ENCODE results near the gene FFAR2.
A peak's percentile ranks its signal among the peaks of the same experiment; 100 is the strongest.

Gene FFAR2

GRCh38 chr19:35486268-35486708 is 38.2 kb downstream of the FFAR2 start:
- Histone ChIP-seq H3K9ac (ENCODE audit: low read depth, low read length, poor library complexity) (no peak overlapping the region), H3K27me3 (ENCODE audit: control insufficient read depth in 3 of 3, insufficient read depth in 3 of 3, low read depth in 1 of 3, low read length in 3 of 3) (peaks cover 0 to 32% (median 0%) of the 10 kb centered on the region in 3 experiments), H3K4me3 (ENCODE audit: low read length in 2 of 2) (no peak overlapping the region), H2BK15ac (ENCODE audit: low read length) (no peak overlapping the region), H3K9me3 (replicated peaks in 1 of 2; ENCODE audit: control insufficient read depth in 2 of 2, insufficient read depth in 1 of 2, low read depth in 1 of 2, low read length in 2 of 2) (no peaks in the 10 kb centered on the region), H2AK5ac (ENCODE audit: low read depth, low read length) (no peak overlapping the region), H4K91ac (ENCODE audit: low read depth, low read length, poor library complexity) (no peak overlapping the region), H3K4me2 (ENCODE audit: insufficient read depth, low read length, poor library complexity, severe bottlenecking) (no peak overlapping the region), H2BK12ac (ENCODE audit: low read length) (no peak overlapping the region), H2BK5ac (ENCODE audit: low read length) (no peak overlapping the region), H3K4me1 (ENCODE audit: control insufficient read depth in 2 of 2, insufficient read depth in 1 of 2, low read depth in 1 of 2, low read length in 2 of 2) (no peaks in the 10 kb centered on the region), H2BK120ac (ENCODE audit: low read depth, low read length) (no peak overlapping the region), H2AFZ (ENCODE audit: low read length) (no peak overlapping the region), H4K8ac (ENCODE audit: low read depth, low read length) (no peak overlapping the region), H3K27ac (replicated peaks; ENCODE audit: low read length) (no peak overlapping the region), H3K4ac (ENCODE audit: low read length) (no peak overlapping the region), H3K18ac (ENCODE audit: low read length) (no peak overlapping the region), H3K14ac (ENCODE audit: low read length) (no peak overlapping the region), H3K36me3 (replicated peaks in 1 of 2; ENCODE audit: control insufficient read depth in 2 of 2, insufficient read depth in 2 of 2, low read length in 2 of 2) (no peaks in the 10 kb centered on the region), H3K79me1 (ENCODE audit: low read depth, low read length) (no peaks in the 10 kb centered on the region), H3K23ac (ENCODE audit: low read depth, low read length, poor library complexity) (no peak overlapping the region)
- WGBS, 2 donors (ENCODE audit: extremely low coverage in 2 of 2, insufficient read length in 2 of 2, insufficient replicate concordance in 1 of 2): no CpG with 5 or more reads among the region's 3 CpGs
- DNase-seq (ENCODE audit: low spot score): no peak

GRCh38 chr19:35487656-35488182 is 39.7 kb downstream of the FFAR2 start:
- H3K4ac ChIP-seq (ENCODE audit: low read length): no peak overlapping the region
- H3K27me3 ChIP-seq (ENCODE audit: control insufficient read depth in 3 of 3, insufficient read depth in 3 of 3, low read depth in 1 of 3, low read length in 3 of 3): peaks cover 0 to 45% (median 0%) of the 10 kb centered on the region in 3 experiments
- H3K9ac ChIP-seq (ENCODE audit: low read depth, low read length, poor library complexity): no peak overlapping the region
- H4K8ac ChIP-seq (ENCODE audit: low read depth, low read length): no peak overlapping the region
- no peak overlapping the region for H3K27ac ChIP-seq (replicated peaks; ENCODE audit: low read length)
- no peak overlapping the region for H2BK120ac ChIP-seq (ENCODE audit: low read depth, low read length)
- H2BK15ac ChIP-seq (ENCODE audit: low read length): no peak overlapping the region
- H2AK5ac ChIP-seq (ENCODE audit: low read depth, low read length): no peak overlapping the region
- no peak for DNase-seq (ENCODE audit: low spot score)
- no peaks in the 10 kb centered on the region for H3K4me1 ChIP-seq (ENCODE audit: control insufficient read depth in 2 of 2, insufficient read depth in 1 of 2, low read depth in 1 of 2, low read length in 2 of 2)
- no peaks in the 10 kb centered on the region for H3K36me3 ChIP-seq (replicated peaks in 1 of 2; ENCODE audit: control insufficient read depth in 2 of 2, insufficient read depth in 2 of 2, low read length in 2 of 2)
- H2AFZ ChIP-seq (ENCODE audit: low read length): no peak overlapping the region
- no peak overlapping the region for H3K4me2 ChIP-seq (ENCODE audit: insufficient read depth, low read length, poor library complexity, severe bottlenecking)
- no peaks in the 10 kb centered on the region for H3K9me3 ChIP-seq (replicated peaks in 1 of 2; ENCODE audit: control insufficient read depth in 2 of 2, insufficient read depth in 1 of 2, low read depth in 1 of 2, low read length in 2 of 2)
- H3K18ac ChIP-seq (ENCODE audit: low read length): peak overlapping the region; percentile 40
- no peak overlapping the region for H4K91ac ChIP-seq (ENCODE audit: low read depth, low read length, poor library complexity)
- WGBS, 2 donors (ENCODE audit: extremely low coverage in 2 of 2, insufficient read length in 2 of 2, insufficient replicate concordance in 1 of 2): no CpG with 5 or more reads among the region's 10 CpGs
- peak overlapping the region; percentile 56 for H3K23ac ChIP-seq (ENCODE audit: low read depth, low read length, poor library complexity)
- no peaks in the 10 kb centered on the region for H3K79me1 ChIP-seq (ENCODE audit: low read depth, low read length)
- no peak overlapping the region for H3K4me3 ChIP-seq (ENCODE audit: low read length in 2 of 2)
- no peak overlapping the region for H2BK12ac ChIP-seq (ENCODE audit: low read length)
- no peak overlapping the region for H2BK5ac ChIP-seq (ENCODE audit: low read length)
- no peak overlapping the region for H3K14ac ChIP-seq (ENCODE audit: low read length)

DNA sequence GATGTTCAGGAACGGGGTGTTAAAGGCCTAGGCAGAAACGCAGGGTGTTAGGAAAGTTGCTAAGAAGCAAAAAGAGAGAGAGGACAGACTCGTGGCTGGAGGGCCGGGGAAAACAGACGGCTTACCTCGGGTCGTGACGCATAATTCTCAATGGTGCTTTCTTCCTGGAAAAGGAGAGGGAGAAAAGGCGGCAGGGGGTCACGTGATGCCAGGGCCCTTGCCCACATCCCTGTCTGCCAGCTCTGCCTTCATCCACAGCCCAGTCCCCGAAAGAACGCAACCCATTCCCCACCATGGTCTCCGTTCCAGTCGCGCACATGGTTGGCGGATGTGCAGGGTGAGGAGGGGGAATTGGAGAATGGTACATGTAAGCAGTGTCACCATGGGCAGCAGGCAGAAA is 40.6 kb downstream of the FFAR2 start:
- no peak overlapping the region for H2BK12ac ChIP-seq (ENCODE audit: low read length)
- H3K23ac ChIP-seq (ENCODE audit: low read depth, low read length, poor library complexity): peak overlapping the region; percentile 49
- H3K9me3 ChIP-seq (replicated peaks in 1 of 2; ENCODE audit: control insufficient read depth in 2 of 2, insufficient read depth in 1 of 2, low read depth in 1 of 2, low read length in 2 of 2): no peaks in the 10 kb centered on the region
- H3K27me3 ChIP-seq (ENCODE audit: control insufficient read depth in 3 of 3, insufficient read depth in 3 of 3, low read depth in 1 of 3, low read length in 3 of 3): peaks cover 0 to 50% (median 0%) of the 10 kb centered on the region in 3 experiments
- no peak overlapping the region for H2AFZ ChIP-seq (ENCODE audit: low read length)
- no peak overlapping the region for H4K91ac ChIP-seq (ENCODE audit: low read depth, low read length, poor library complexity)
- no peak overlapping the region for H2BK15ac ChIP-seq (ENCODE audit: low read length)
- H2BK120ac ChIP-seq (ENCODE audit: low read depth, low read length): no peak overlapping the region
- no peak overlapping the region for H3K18ac ChIP-seq (ENCODE audit: low read length)
- H3K9ac ChIP-seq (ENCODE audit: low read depth, low read length, poor library complexity): peak overlapping the region; percentile 64
- H3K27ac ChIP-seq (replicated peaks; ENCODE audit: low read length): no peak overlapping the region
- no peak overlapping the region for H2AK5ac ChIP-seq (ENCODE audit: low read depth, low read length)
- peak overlapping the region; percentile 90 for H3K14ac ChIP-seq (ENCODE audit: low read length)
- no peak overlapping the region for H3K4me3 ChIP-seq (ENCODE audit: low read length in 2 of 2)
- H3K4ac ChIP-seq (ENCODE audit: low read length): no peak overlapping the region
- no peaks in the 10 kb centered on the region for H3K36me3 ChIP-seq (replicated peaks in 1 of 2; ENCODE audit: control insufficient read depth in 2 of 2, insufficient read depth in 2 of 2, low read length in 2 of 2)
- no peaks in the 10 kb centered on the region for H3K4me1 ChIP-seq (ENCODE audit: control insufficient read depth in 2 of 2, insufficient read depth in 1 of 2, low read depth in 1 of 2, low read length in 2 of 2)
- no peak overlapping the region for H4K8ac ChIP-seq (ENCODE audit: low read depth, low read length)
- H3K79me1 ChIP-seq (ENCODE audit: low read depth, low read length): no peaks in the 10 kb centered on the region
- no peak overlapping the region for H2BK5ac ChIP-seq (ENCODE audit: low read length)
- no peak for DNase-seq (ENCODE audit: low spot score)
- WGBS, 2 donors (ENCODE audit: extremely low coverage in 2 of 2, insufficient read length in 2 of 2, insufficient replicate concordance in 1 of 2): no CpG with 5 or more reads among the region's 16 CpGs
- H3K4me2 ChIP-seq (ENCODE audit: insufficient read depth, low read length, poor library complexity, severe bottlenecking): no peak overlapping the region

DNA sequence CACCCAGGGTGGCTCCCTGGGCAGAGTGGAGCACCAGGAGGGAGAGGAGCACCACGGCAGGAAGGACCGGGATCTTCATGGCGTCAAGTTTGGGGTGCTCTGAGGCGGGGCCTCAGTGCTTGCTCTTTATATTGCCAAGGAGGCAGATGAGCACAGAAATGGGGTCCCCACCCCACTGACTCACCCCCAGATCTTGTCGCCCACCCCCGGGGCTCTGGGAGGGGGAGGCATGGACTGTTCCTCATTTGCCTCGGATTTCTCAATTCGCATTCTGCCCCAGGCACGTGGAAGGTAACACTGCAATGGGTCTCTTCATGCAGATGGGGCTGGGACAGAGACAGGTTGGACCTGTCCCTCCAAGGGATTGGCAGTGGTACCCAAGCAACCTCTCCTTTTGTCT is 42.3 kb downstream of the FFAR2 start, which contains the start of gene KRTDAP:
Gene KRTDAP, minus strand, starts transcription at position 101 of the 400 bp plus-strand sequence. Its CDS starts 22 bp downstream, at position 79.
- no peaks in the 10 kb centered on the region for H3K79me1 ChIP-seq (ENCODE audit: low read depth, low read length)
- H3K4me3 ChIP-seq (ENCODE audit: low read length in 2 of 2): no peak within 1 kb of the TSS
- no peak within 1 kb of the TSS for H3K18ac ChIP-seq (ENCODE audit: low read length)
- no peak within 1 kb of the TSS for H2BK12ac ChIP-seq (ENCODE audit: low read length)
- H2BK15ac ChIP-seq (ENCODE audit: low read length): no peak within 1 kb of the TSS
- no peak within 1 kb of the TSS for H3K4ac ChIP-seq (ENCODE audit: low read length)
- no CpG with 5 or more reads among the region's 9 CpGs for WGBS, 2 donors (ENCODE audit: extremely low coverage in 2 of 2, insufficient read length in 2 of 2, insufficient replicate concordance in 1 of 2)
- H2BK120ac ChIP-seq (ENCODE audit: low read depth, low read length): no peak within 1 kb of the TSS
- H2BK5ac ChIP-seq (ENCODE audit: low read length): no peak within 1 kb of the TSS
- H3K27ac ChIP-seq (replicated peaks; ENCODE audit: low read length): no peak within 1 kb of the TSS
- H3K9me3 ChIP-seq (replicated peaks in 1 of 2; ENCODE audit: control insufficient read depth in 2 of 2, insufficient read depth in 1 of 2, low read depth in 1 of 2, low read length in 2 of 2): no peaks in the 10 kb centered on the region
- no peaks in the 10 kb centered on the region for H3K36me3 ChIP-seq (replicated peaks in 1 of 2; ENCODE audit: control insufficient read depth in 2 of 2, insufficient read depth in 2 of 2, low read length in 2 of 2)
- peak within 1 kb of the TSS; percentile 15 for H4K91ac ChIP-seq (ENCODE audit: low read depth, low read length, poor library complexity)
- H3K9ac ChIP-seq (ENCODE audit: low read depth, low read length, poor library complexity): no peak within 1 kb of the TSS
- H3K23ac ChIP-seq (ENCODE audit: low read depth, low read length, poor library complexity): no peak within 1 kb of the TSS
- H4K8ac ChIP-seq (ENCODE audit: low read depth, low read length): no peak within 1 kb of the TSS
- no peak within 1 kb of the TSS for H2AFZ ChIP-seq (ENCODE audit: low read length)
- no peak for DNase-seq (ENCODE audit: low spot score)
- H3K4me2 ChIP-seq (ENCODE audit: insufficient read depth, low read length, poor library complexity, severe bottlenecking): no peak within 1 kb of the TSS
- H3K14ac ChIP-seq (ENCODE audit: low read length): no peak within 1 kb of the TSS
- H2AK5ac ChIP-seq (ENCODE audit: low read depth, low read length): no peak within 1 kb of the TSS
- peaks cover 0 to 59% (median 0%) of the 10 kb centered on the region in 3 experiments for H3K27me3 ChIP-seq (ENCODE audit: control insufficient read depth in 3 of 3, insufficient read depth in 3 of 3, low read depth in 1 of 3, low read length in 3 of 3)
- peaks cover 0 to 2% of the 10 kb centered on the region in 2 donors for H3K4me1 ChIP-seq (ENCODE audit: control insufficient read depth in 2 of 2, insufficient read depth in 1 of 2, low read depth in 1 of 2, low read length in 2 of 2)

Measured in neuronal stem cell (in vitro differentiated cells).